GM23338 (cell line): Measurements from ENCODE around the gene C1orf216. TPM values are rescaled to one million over a fixed set of nuclear protein-coding genes. Genes with fewer than 3 reads are reported as not detected.

Source experiments
- ATAC-seq: fragments of 200-7000 bp; cut with Tn5 transposase; 3 replicates; pipeline ENCODE4 v1.9.1; 2020
- DNase-seq: peaks from one replicate; pipeline ENCODE4 v3.0.0-alpha.2; 2015; ENCODE audit warnings: low spot score
- H2AFZ ChIP-seq: fragments of 200-600 bp; sonication (generic); 2 replicates; pipeline ENCODE4 v1.8.0; 2016; ENCODE audit warnings: antibody characterized with exemption, mild to moderate bottlenecking, moderate library complexity
- H3F3A ChIP-seq: fragments of 200-600 bp; sonication (generic); replicated peaks from 2 replicates; pipeline ENCODE4 v1.8.0; 2017; ENCODE audit warnings: antibody characterized with exemption, mixed run types, low read depth
- H3K27ac ChIP-seq: fragments of 200-600 bp; sonication (generic); 2 replicates; pipeline ENCODE4 v1.6.1; 2016; ENCODE audit warnings: low read depth
- H3K27me3 ChIP-seq: fragments of 200-600 bp; sonication (generic); 2 replicates; pipeline ENCODE4 v1.8.0; 2016; ENCODE audit warnings: mild to moderate bottlenecking, mixed run types, moderate library complexity; ENCODE audit not compliant: insufficient read depth
- H3K36me3 ChIP-seq: fragments of 200-600 bp; sonication (generic); 2 replicates; pipeline ENCODE4 v1.8.0; 2016; ENCODE audit warnings: mild to moderate bottlenecking; ENCODE audit not compliant: insufficient read depth
- H3K4me1 ChIP-seq: fragments of 200-600 bp; sonication (generic); 2 replicates; pipeline ENCODE4 v1.8.0; 2016; ENCODE audit warnings: mild to moderate bottlenecking, moderate library complexity; ENCODE audit not compliant: insufficient read depth
- H3K4me2 ChIP-seq: fragments of 200-600 bp; sonication (generic); 2 replicates; pipeline ENCODE4 v1.7.1; 2017; ENCODE audit warnings: mixed run types
- H3K4me3 ChIP-seq: fragments of 200-600 bp; sonication (generic); 2 replicates; pipeline ENCODE4 v1.6.1; 2016; ENCODE audit warnings: mixed run types
- H3K79me2 ChIP-seq: fragments of 200-600 bp; sonication (generic); replicated peaks from 2 replicates; pipeline ENCODE4 v1.8.0; 2017; ENCODE audit warnings: mild to moderate bottlenecking; ENCODE audit not compliant: insufficient read depth
- H3K9me2 ChIP-seq: fragments of 200-600 bp; sonication (generic); 2 replicates; pipeline ENCODE4 v1.8.0; 2017; ENCODE audit not compliant: insufficient read depth
- H4K20me1 ChIP-seq: fragments of 200-600 bp; sonication (generic); replicated peaks from 2 replicates; pipeline ENCODE4 v1.8.0; 2017; ENCODE audit warnings: mild to moderate bottlenecking; ENCODE audit not compliant: insufficient read depth
- H3K27ac Mint-ChIP-seq: 2 replicates; pipeline ENCODE4 v1.8.0; 2020; ENCODE audit warnings: inconsistent platforms, mild to moderate bottlenecking, moderate library complexity, mixed read lengths
- H3K27me3 Mint-ChIP-seq: 3 replicates; pipeline ENCODE4 v1.8.0; 2022; ENCODE audit warnings: low read depth, mild to moderate bottlenecking, moderate library complexity, mixed read lengths, inconsistent platforms; ENCODE audit not compliant: insufficient read depth, poor library complexity
- H3K36me3 Mint-ChIP-seq: 3 replicates; pipeline ENCODE4 v1.8.0; 2021; ENCODE audit warnings: low read depth, mild to moderate bottlenecking, inconsistent platforms, moderate library complexity, mixed read lengths
- H3K4me1 Mint-ChIP-seq: 3 replicates; pipeline ENCODE4 v1.8.0; 2020; ENCODE audit warnings: mild to moderate bottlenecking, inconsistent platforms, mixed read lengths
- H3K4me3 Mint-ChIP-seq: 3 replicates; pipeline ENCODE4 v1.8.0; 2021; ENCODE audit warnings: moderate library complexity, mild to moderate bottlenecking, inconsistent platforms, mixed read lengths
- H3K9me3 Mint-ChIP-seq: 3 replicates; pipeline ENCODE4 v1.8.0; 2020; ENCODE audit warnings: moderate library complexity, mild to moderate bottlenecking, inconsistent platforms, mixed read lengths
- CREB1 ChIP-seq: fragments of 250-450 bp; sonication (Bioruptor Pico); IDR thresholded peaks from 2 replicates; pipeline ENCODE4 v1.5.0; 2020; ENCODE audit warnings: low read depth, mild to moderate bottlenecking, moderate library complexity
- JUNB ChIP-seq: IDR thresholded peaks from one replicate; pipeline ENCODE4 v1.6.1; 2016; ENCODE audit warnings: antibody characterized with exemption; ENCODE audit not compliant: unreplicated experiment
- ZNF114 ChIP-seq: fragments of 250-450 bp; sonication (Bioruptor Pico); IDR thresholded peaks from 2 replicates; pipeline ENCODE4 v1.5.0; 2020; ENCODE audit warnings: mild to moderate bottlenecking, moderate library complexity
- ZNF331 ChIP-seq: fragments of 250-450 bp; sonication (Bioruptor Pico); IDR thresholded peaks from 2 replicates; pipeline ENCODE4 v1.5.0; 2020; ENCODE audit warnings: low read depth, mild to moderate bottlenecking, moderate library complexity
- polyA plus RNA-seq: library from polyadenylated mRNA; unstranded; fragments of >200 nt; fragmentation: Nextera tagmentation; extraction: Ambion mirVana; gene quantifications from 2 replicates; pipeline ENCODE4 v1.2.1, GENCODE V29; 2016
- total RNA-seq: library from RNA; depleted of rRNA; stranded (reverse); fragments of >200 nt; shearing (Covaris generic); gene quantifications from 2 replicates; pipeline ENCODE4 v1.2.3, GENCODE V29; 2014
- TF ChIP-seq, protein P1 (sequence below), 2 experiments: fragments of 200-600 bp in 1 of 2; sonication (generic) in 1 of 2; conservative IDR thresholded peaks; 2 replicates each; pipeline versions ENCODE4 v1.5.1 to v1.6.1; 2016 to 2017; ENCODE audit warnings: antibody characterized with exemption in 2 of 2, low read depth in 2 of 2, mild to moderate bottlenecking in 2 of 2, moderate library complexity in 1 of 2
- TF ChIP-seq, protein P2 (sequence below): IDR thresholded peaks from 2 replicates; pipeline ENCODE4 v1.6.1; 2016; ENCODE audit warnings: antibody characterized with exemption
- TF ChIP-seq, protein P3 (sequence below): IDR thresholded peaks from one replicate; pipeline ENCODE4 v1.6.1; 2018; ENCODE audit warnings: antibody characterized with exemption; ENCODE audit not compliant: unreplicated experiment

C1orf216 gene
- total and polyA plus RNA-seq, 2 experiments from 2014 or later, result 4.7 to 21.5 TPM

DNA sequence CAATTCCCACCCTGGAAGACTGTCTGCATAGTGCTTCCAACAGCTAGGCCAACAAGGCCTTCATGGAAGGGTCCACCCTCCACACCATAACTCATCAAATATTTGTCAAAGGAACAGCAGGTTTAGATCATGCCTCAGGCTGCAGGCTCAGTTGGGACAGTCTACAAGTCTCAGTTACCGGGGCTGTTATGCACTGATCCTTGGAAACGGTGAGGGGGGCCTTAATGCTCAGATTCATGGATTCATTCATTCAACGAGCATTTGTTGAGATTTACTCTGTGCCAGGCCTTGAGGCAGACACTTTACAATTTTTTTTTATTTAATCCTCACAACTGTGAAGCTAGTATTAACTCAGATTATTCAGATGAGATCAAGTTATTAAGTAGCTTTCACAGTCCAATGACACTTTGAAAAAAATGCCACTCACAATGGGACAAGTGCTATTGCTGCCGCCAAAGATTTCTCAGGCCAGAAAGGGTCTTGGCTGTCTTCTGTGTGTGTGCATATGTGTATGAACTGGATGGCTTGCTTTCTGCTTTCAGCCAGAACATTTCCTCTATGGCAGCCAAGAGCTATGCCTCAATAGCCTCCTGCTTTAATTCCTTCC, 8.9 kb upstream of the C1orf216 start (continued):
- TF ChIP-seq ZNF331 (CRISPR knock-in tag) (no peak), CREB1 (CRISPR knock-in tag) (no peak), JUNB (no peak), ZNF114 (CRISPR knock-in tag) (no peak)
- TF ChIP-seq, protein P1, sequence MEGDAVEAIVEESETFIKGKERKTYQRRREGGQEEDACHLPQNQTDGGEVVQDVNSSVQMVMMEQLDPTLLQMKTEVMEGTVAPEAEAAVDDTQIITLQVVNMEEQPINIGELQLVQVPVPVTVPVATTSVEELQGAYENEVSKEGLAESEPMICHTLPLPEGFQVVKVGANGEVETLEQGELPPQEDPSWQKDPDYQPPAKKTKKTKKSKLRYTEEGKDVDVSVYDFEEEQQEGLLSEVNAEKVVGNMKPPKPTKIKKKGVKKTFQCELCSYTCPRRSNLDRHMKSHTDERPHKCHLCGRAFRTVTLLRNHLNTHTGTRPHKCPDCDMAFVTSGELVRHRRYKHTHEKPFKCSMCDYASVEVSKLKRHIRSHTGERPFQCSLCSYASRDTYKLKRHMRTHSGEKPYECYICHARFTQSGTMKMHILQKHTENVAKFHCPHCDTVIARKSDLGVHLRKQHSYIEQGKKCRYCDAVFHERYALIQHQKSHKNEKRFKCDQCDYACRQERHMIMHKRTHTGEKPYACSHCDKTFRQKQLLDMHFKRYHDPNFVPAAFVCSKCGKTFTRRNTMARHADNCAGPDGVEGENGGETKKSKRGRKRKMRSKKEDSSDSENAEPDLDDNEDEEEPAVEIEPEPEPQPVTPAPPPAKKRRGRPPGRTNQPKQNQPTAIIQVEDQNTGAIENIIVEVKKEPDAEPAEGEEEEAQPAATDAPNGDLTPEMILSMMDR (conservative IDR thresholded peaks at IDR 0.05; ENCODE audit: low read depth in 2 of 2), result no peak
- TF ChIP-seq, protein P2, sequence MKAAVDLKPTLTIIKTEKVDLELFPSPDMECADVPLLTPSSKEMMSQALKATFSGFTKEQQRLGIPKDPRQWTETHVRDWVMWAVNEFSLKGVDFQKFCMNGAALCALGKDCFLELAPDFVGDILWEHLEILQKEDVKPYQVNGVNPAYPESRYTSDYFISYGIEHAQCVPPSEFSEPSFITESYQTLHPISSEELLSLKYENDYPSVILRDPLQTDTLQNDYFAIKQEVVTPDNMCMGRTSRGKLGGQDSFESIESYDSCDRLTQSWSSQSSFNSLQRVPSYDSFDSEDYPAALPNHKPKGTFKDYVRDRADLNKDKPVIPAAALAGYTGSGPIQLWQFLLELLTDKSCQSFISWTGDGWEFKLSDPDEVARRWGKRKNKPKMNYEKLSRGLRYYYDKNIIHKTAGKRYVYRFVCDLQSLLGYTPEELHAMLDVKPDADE, result no peak
- TF ChIP-seq, protein P3, sequence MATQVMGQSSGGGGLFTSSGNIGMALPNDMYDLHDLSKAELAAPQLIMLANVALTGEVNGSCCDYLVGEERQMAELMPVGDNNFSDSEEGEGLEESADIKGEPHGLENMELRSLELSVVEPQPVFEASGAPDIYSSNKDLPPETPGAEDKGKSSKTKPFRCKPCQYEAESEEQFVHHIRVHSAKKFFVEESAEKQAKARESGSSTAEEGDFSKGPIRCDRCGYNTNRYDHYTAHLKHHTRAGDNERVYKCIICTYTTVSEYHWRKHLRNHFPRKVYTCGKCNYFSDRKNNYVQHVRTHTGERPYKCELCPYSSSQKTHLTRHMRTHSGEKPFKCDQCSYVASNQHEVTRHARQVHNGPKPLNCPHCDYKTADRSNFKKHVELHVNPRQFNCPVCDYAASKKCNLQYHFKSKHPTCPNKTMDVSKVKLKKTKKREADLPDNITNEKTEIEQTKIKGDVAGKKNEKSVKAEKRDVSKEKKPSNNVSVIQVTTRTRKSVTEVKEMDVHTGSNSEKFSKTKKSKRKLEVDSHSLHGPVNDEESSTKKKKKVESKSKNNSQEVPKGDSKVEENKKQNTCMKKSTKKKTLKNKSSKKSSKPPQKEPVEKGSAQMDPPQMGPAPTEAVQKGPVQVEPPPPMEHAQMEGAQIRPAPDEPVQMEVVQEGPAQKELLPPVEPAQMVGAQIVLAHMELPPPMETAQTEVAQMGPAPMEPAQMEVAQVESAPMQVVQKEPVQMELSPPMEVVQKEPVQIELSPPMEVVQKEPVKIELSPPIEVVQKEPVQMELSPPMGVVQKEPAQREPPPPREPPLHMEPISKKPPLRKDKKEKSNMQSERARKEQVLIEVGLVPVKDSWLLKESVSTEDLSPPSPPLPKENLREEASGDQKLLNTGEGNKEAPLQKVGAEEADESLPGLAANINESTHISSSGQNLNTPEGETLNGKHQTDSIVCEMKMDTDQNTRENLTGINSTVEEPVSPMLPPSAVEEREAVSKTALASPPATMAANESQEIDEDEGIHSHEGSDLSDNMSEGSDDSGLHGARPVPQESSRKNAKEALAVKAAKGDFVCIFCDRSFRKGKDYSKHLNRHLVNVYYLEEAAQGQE, result no peak

DNA sequence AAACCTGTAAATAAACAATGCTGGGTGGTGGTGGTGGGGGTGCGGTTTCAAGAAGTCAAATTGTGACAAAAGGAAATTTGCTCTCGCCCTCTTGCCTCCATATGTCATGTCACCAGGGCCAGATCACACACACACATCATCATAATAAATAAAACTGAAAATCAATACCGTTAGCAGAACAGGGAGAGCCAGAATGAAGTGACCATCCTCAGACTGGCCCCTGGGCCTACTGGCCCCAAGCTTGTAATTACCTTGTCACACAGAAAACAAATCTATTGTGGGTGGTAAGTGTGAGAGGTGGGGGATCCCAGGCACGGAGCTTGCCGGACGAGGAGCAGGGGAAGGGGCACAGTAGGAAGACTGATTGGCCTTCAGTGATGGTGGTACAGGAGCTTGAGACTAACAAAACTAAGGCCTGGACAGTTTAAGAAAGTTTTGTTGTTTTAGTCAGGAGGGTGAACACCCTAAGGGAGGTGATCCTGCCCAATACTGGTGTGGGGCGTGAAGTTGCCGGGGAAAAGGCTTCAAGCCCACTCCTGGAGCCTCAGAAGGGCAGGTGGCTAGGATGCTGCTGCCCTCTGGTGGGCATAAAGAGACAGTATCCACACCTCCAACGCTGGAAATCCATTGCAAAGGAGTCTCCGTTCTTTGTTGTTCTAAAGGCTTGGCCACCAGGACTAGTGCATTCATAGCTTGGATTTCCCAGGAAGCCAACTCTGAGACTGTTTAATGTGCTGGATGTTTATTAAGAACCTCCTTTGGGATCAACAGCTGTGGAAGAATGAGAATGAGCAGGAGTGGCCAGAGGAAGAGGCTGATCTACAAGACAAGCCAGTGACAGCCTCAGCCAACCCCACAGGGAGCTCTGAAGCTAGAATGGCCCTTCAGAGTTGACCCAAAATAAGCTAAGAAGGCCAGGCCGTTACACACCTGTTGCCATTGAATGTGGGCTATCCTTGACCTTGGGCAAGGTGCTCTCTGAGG, 8.1 kb upstream of the C1orf216 start:
- Mint-ChIP-seq H3K36me3 (peaks cover 4% of the 10 kb centered on the region; the same call in 1 of the 3 replicates), H3K27me3 (peaks cover 4% of the 10 kb centered on the region), H3K4me1 (peaks cover 19% of the 10 kb centered on the region), H3K27ac (no peak overlapping the region), H3K4me3 (no peak overlapping the region), H3K9me3 (no peaks in the 10 kb centered on the region)
- Histone ChIP-seq H3K4me1 (peaks cover 12% of the 10 kb centered on the region; the same call in 1 of the 2 replicates), H3K4me2 (peak overlapping the region; percentile 43; the same call in 1 of the 2 replicates), H3F3A (peaks cover 12% of the 10 kb centered on the region), H3K36me3 (no peaks in the 10 kb centered on the region), H3K4me3 (no peak overlapping the region), H3K27ac (0 out of 2 replicates have a peak overlapping the region, but pooled peaks have one; percentile 45), H3K79me2 (no peaks in the 10 kb centered on the region), H3K9me2 (no peaks in the 10 kb centered on the region), H4K20me1 (no peaks in the 10 kb centered on the region; the same call in 1 of the 2 replicates), H2AFZ (no peak overlapping the region), H3K27me3 (no peaks in the 10 kb centered on the region)
- ATAC-seq (peak; percentile 94), DNase-seq (peak; percentile 87)
- TF ChIP-seq, protein P1 (conservative IDR thresholded peaks at IDR 0.05; ENCODE audit: low read depth in 2 of 2), result peak; percentile 86 to 95
- TF ChIP-seq, protein P2, result no peak
